ENCODE measurements around the gene PHF21A.

DNA sequence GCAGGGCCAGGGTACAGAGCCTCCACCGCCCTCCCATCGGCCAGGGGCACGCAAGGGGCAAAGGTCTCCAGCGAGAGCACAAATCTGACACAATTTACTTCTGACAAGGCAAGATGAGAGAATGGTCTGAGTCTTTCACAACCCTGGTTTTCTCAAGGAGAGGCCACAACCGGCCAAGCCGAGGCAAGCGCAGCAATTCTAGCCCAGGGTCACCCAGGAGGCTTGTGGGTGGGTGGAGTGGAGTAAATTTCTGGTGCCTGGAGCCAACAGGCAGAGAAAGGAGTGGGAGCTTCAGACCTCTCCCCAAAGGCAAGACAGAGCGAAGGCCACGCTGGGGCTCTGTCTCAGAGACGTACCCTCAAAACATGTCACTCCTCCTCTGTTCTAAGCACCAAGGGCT, 189.5 kb downstream of the PHF21A start:
- TF ChIP-seq, protein P1, sequence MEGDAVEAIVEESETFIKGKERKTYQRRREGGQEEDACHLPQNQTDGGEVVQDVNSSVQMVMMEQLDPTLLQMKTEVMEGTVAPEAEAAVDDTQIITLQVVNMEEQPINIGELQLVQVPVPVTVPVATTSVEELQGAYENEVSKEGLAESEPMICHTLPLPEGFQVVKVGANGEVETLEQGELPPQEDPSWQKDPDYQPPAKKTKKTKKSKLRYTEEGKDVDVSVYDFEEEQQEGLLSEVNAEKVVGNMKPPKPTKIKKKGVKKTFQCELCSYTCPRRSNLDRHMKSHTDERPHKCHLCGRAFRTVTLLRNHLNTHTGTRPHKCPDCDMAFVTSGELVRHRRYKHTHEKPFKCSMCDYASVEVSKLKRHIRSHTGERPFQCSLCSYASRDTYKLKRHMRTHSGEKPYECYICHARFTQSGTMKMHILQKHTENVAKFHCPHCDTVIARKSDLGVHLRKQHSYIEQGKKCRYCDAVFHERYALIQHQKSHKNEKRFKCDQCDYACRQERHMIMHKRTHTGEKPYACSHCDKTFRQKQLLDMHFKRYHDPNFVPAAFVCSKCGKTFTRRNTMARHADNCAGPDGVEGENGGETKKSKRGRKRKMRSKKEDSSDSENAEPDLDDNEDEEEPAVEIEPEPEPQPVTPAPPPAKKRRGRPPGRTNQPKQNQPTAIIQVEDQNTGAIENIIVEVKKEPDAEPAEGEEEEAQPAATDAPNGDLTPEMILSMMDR (conservative IDR thresholded peaks at IDR 0.05; ENCODE audit: low read length): no peak
- TF ChIP-seq EZH2phosphoT487 (IDR thresholded peaks at IDR 0.05; ENCODE audit: borderline replicate concordance): no peak
